Mesodermal cell (in vitro differentiated cells): ENCODE results near the gene FRZB.

ENCODE experiments used
- H3K27ac ChIP-seq: 2 replicates; pipeline ENCODE4 v1.7.0; 2013; ENCODE audit warnings: mild to moderate bottlenecking, low read depth, low read length, moderate library complexity; ENCODE audit not compliant: severe bottlenecking
- H3K36me3 ChIP-seq: 2 replicates; pipeline ENCODE4 v1.7.1; 2013; ENCODE audit warnings: mild to moderate bottlenecking, low read length, moderate library complexity; ENCODE audit not compliant: control insufficient read depth, insufficient read depth
- H3K4me1 ChIP-seq: one replicate; pipeline ENCODE4 v1.7.1; 2013; ENCODE audit warnings: mild to moderate bottlenecking, low read length; ENCODE audit not compliant: insufficient read depth, control insufficient read depth, poor library complexity, severe bottlenecking
- H3K4me3 ChIP-seq: 2 replicates; pipeline ENCODE4 v1.7.0; 2013; ENCODE audit warnings: low read length, control low read depth, mild to moderate bottlenecking; ENCODE audit not compliant: insufficient read depth, poor library complexity, severe bottlenecking; ENCODE audit errors: extremely low read depth
- H3K9me3 ChIP-seq: 2 replicates; pipeline ENCODE4 v1.7.1; 2013; ENCODE audit warnings: mild to moderate bottlenecking, low read length, moderate library complexity; ENCODE audit not compliant: control insufficient read depth
- WGBS, 2 experiments: methylation state at CpG; one replicate each; pipeline ENCODE4 v1.1.5; 2013; ENCODE audit warnings: missing lambda C conversion rate in 2 of 2; ENCODE audit not compliant: insufficient coverage in 2 of 2; 5-methylcytosine and 5-hydroxymethylcytosine counted together

FRZB gene

DNA sequence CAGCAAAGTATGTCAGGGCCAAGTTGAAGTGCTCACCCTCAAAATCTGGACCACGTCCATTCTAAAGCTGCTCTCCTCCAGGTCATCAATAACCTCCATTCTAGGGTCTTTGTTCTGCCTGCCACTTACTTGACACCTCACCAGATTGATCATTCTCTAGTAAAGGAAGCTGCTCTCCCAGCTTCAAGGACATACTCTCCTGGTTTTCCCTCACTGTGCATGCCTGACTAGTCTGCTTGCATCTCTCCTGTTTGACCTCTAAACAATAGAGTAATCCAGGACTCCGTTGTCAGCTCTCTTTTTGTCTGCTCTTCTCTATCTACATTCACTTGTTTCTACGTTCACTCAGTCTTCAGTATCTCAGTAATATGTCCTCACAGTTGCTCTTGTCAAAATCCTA lies 59.1 kb downstream of the FRZB start:
- H3K36me3 ChIP-seq: no peaks in the 10 kb centered on the region
- 74 to 91% methylated on average over 3 of the region's 3 CpGs for WGBS, 2 experiments

DNA sequence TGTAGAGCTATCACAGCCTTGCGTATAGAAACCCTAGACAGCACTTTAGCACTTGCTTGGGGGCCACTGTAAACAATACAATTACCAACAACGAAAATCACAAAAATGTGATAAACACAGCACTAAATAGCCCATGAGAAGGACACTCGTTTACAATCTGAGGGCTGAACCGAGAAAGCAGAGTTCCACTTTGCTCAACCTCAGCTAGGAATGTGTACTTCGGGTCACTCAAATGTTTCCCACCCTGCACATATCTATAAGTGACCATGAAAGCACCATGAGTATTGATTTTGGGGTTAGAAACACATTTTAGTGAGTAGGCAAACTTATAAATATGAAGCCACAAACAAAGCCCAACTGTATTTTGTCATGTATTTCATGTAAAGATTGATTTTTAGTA lies 62.3 kb downstream of the FRZB start:
- WGBS, 2 experiments: 100% methylated on average over 1 to 4 of the region's 5 CpGs
- Histone ChIP-seq H3K9me3 (no peaks in the 10 kb centered on the region), H3K36me3 (no peaks in the 10 kb centered on the region), H3K4me1 (no peaks in the 10 kb centered on the region), H3K4me3 (no peak overlapping the region), H3K27ac (no peak overlapping the region)

More for the DNA sequence above, 59.1 kb downstream of the FRZB start:
- Histone ChIP-seq H3K27ac (no peak overlapping the region), H3K9me3 (no peaks in the 10 kb centered on the region), H3K4me1 (no peaks in the 10 kb centered on the region), H3K4me3 (no peak overlapping the region)

DNA sequence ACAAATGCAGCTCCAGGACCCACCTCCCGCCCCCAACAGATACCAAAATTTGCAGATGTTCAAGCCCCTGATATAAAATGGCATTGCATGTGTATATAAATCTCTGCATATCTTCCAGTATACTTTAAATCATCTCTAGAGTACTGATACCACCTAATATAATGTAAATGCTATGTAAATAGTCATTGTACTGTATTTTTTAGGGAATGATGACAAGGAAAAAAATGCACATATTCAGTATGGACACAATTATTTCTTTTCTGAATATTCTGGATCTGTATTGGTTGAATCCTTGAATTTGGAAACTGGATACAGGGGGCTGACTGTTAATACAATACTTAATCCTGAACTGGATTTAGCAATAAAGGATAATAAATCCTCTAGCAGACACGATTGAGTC lies 67.7 kb downstream of the FRZB start:
- no peak overlapping the region for H3K4me3 ChIP-seq
- WGBS, 2 experiments: no CpG with 5 or more reads among the region's 2 CpGs
- H3K9me3 ChIP-seq: no peaks in the 10 kb centered on the region
- H3K4me1 ChIP-seq: no peaks in the 10 kb centered on the region
- no peak overlapping the region for H3K27ac ChIP-seq
- no peaks in the 10 kb centered on the region for H3K36me3 ChIP-seq

DNA sequence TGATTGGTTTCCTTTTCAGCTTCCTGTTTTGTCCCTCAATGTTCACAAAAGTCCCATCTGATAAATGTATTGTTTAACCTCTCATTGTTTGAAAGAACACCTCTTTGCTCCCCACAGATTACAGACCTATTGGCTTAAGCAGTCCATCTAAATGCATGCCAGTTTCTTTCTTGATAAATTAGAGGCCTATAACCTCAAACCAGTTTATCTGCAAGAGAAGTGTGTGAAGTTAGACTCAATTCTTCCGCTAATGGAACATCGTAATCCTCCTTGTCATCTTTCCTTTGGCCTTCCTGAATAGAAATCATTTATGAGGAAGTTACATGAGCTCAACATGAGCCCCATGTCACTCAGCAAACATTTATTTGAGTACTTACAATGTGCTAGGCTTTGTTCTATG lies 74.0 kb downstream of the FRZB start:
- no peaks in the 10 kb centered on the region for H3K9me3 ChIP-seq
- no peak overlapping the region for H3K27ac ChIP-seq
- no peak overlapping the region for H3K4me3 ChIP-seq
- H3K4me1 ChIP-seq: no peaks in the 10 kb centered on the region
- WGBS, 2 experiments: 100% methylated on average over 2 of the region's 2 CpGs; no CpG with 5 or more reads in 1 of the 2 experiments
- H3K36me3 ChIP-seq: no peaks in the 10 kb centered on the region

DNA sequence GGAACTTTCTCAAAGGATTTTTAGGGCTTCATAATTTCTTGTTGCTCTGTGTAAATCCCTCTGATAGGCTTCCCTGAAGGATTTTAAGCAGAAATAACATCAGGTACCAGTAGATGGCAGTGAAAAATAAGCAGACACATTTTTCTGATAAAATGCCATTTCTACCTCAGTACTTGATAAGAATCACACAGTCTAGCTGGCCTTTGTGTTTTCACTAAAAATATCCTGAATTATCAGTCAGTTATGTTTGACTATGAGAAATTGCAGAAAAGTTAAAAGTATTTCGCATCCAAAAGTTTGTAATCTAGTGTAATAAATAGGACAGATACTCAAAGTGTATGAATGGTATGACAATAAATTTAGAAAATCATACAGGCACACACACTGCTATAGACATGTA lies 81.7 kb downstream of the FRZB start:
- Histone ChIP-seq H3K4me3 (no peak overlapping the region), H3K4me1 (no peaks in the 10 kb centered on the region), H3K27ac (no peak overlapping the region), H3K9me3 (no peaks in the 10 kb centered on the region), H3K36me3 (peaks cover 9% of the 10 kb centered on the region)
- WGBS, 2 experiments: no CpG with 5 or more reads among the region's 1 CpG

DNA sequence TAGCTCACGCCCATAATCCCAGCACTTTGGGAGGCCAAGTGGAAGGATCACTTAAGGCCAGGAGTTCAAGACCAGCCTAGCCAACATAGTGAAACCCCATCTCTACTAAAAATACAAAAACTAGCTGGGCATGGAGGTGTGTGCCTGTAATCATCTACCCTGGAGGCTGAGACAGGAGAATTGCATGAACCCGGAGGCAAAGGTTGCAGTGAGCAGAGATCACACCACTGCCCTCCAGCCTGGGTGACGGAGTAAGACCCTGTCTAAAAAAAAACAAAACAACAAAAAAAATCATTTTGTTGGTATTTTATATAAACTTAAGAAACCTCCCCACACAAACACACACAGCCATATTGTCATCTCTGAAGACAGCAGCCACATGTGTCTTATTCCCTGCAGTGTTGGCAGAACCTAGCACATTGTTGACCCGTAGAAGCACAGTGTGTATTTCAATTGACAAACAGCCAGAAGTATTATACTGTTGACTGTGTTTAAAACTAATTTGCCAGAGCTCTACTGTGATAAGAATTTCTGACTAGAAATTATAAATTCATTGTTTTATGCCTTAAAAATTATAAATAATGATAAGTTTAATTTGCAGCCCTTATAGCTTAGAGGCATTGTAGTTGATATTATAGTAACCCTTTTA lies 82.3 kb downstream of the FRZB start:
- 90% methylated on average over 2 to 3 of the region's 4 CpGs for WGBS, 2 experiments

More for the DNA sequence above, 82.3 kb downstream of the FRZB start:
- Histone ChIP-seq H3K27ac (no peak overlapping the region), H3K4me1 (no peaks in the 10 kb centered on the region), H3K4me3 (no peak overlapping the region), H3K36me3 (peaks cover 12% of the 10 kb centered on the region), H3K9me3 (no peaks in the 10 kb centered on the region)
